Colonic mucosa (tissue), 4 donors: Measurements from ENCODE around the gene MADD. TPM values are rescaled to one million over a fixed set of nuclear protein-coding genes. Genes with fewer than 3 reads are reported as not detected.

Experiments used
- DNase-seq: peaks from one replicate; pipeline ENCODE4 v3.0.0-alpha.2; 2020
- H3K27ac ChIP-seq: fragments of 200-600 bp; one replicate; pipeline ENCODE4 v1.8.0; 2021
- H3K27me3 ChIP-seq: fragments of 200-600 bp; one replicate; pipeline ENCODE4 v1.8.0; 2021
- H3K36me3 ChIP-seq: fragments of 200-600 bp; one replicate; pipeline ENCODE4 v1.8.0; 2021
- H3K4me1 ChIP-seq: fragments of 200-600 bp; one replicate; pipeline ENCODE4 v1.8.0; 2021; ENCODE audit warnings: mild to moderate bottlenecking
- H3K4me3 ChIP-seq: fragments of 200-600 bp; one replicate; pipeline ENCODE4 v1.8.0; 2021
- H3K9ac ChIP-seq, 2 donors: one replicate each; pipeline ENCODE4 v1.7.0; 2013; ENCODE audit warnings: control low read depth in 2 of 2, low read depth in 2 of 2, low read length in 2 of 2
- H3K9me3 ChIP-seq: fragments of 200-600 bp; one replicate; pipeline ENCODE4 v1.8.0; 2021
- CTCF ChIP-seq: fragments of 200-600 bp; IDR thresholded peaks from one replicate; pipeline ENCODE4 v1.8.0; 2022; ENCODE audit warnings: antibody characterized with exemption, mild to moderate bottlenecking
- intact Hi-C: fragments of 100-400 bp; cut with DNase I; formaldehyde crosslinking; loops from one replicate; pipeline ENCODE4 v1.14.1; 2022
- total RNA-seq, 2 donors: library from RNA; stranded (reverse); fragmentation: NEBNext Ultra II Directional in 1 of 2; extraction: Animal tissue kit (Norgen Biotek cat#: 25700) in 1 of 2; gene quantifications; one replicate each; pipeline ENCODE4 v1.2.1, GENCODE V29; 2021
- donor health status: healthy.
- donor health status: DM: no; HTN: no; CAD: no.
- donor health status: DM: no; HTN: no; CAD: no.

MADD gene
- total RNA-seq, 2 donors from 2014 or later = 35.5 to 45.9 TPM

- intact Hi-C loops = no loop called here
Observed at GRCh38 chr11:47264119-47264518, 5.8 kb upstream of the MADD start.

GRCh38 chr11:47264521-47264920 is 5.4 kb upstream of the MADD start:
- intact Hi-C loops = no loop called here

More at GRCh38 chr11:47264119-47264518, 5.8 kb upstream of the MADD start:
- H3K9ac ChIP-seq = no peak overlapping the region
- no peak overlapping the region for H3K27ac ChIP-seq
- H3K27me3 ChIP-seq = no peaks in the 10 kb centered on the region
- peaks cover 15% of the 10 kb centered on the region for H3K4me1 ChIP-seq
- no peak for TF ChIP-seq CTCF
- H3K36me3 ChIP-seq = no peaks in the 10 kb centered on the region
- no peaks in the 10 kb centered on the region for H3K9me3 ChIP-seq
- H3K4me3 ChIP-seq = no peak overlapping the region
- DNase-seq = no peak

GRCh38 chr11:47267876-47268275 is 2.1 kb upstream of the MADD start:
- intact Hi-C loops = no loop called here
- Histone ChIP-seq H3K9ac (peak overlapping the region in 1 of 2 donors; percentile 14), H3K4me1 (peaks cover 24% of the 10 kb centered on the region)

More at GRCh38 chr11:47264521-47264920, 5.4 kb upstream of the MADD start:
- Histone ChIP-seq H3K36me3 (no peaks in the 10 kb centered on the region), H3K4me1 (peaks cover 15% of the 10 kb centered on the region), H3K9me3 (no peaks in the 10 kb centered on the region), H3K27ac (no peak overlapping the region), H3K4me3 (no peak overlapping the region), H3K27me3 (no peaks in the 10 kb centered on the region), H3K9ac (no peak overlapping the region)
- TF ChIP-seq CTCF = no peak
- no peak for DNase-seq

GRCh38 chr11:47268448-47269001 is 1.4 kb upstream of the MADD start:
- Histone ChIP-seq H3K9me3 (no peaks in the 10 kb centered on the region), H3K36me3 (no peaks in the 10 kb centered on the region), H3K27me3 (no peaks in the 10 kb centered on the region), H3K27ac (peak overlapping the region; percentile 95), H3K9ac (peak overlapping the region; percentile 14 to 87), H3K4me1 (peaks cover 24% of the 10 kb centered on the region), H3K4me3 (no peak overlapping the region)
- no peak for DNase-seq
- intact Hi-C loops = no loop called here
- no peak for TF ChIP-seq CTCF

More at GRCh38 chr11:47267876-47268275, 2.1 kb upstream of the MADD start:
- Histone ChIP-seq H3K36me3 (no peaks in the 10 kb centered on the region), H3K9me3 (no peaks in the 10 kb centered on the region), H3K27ac (peak overlapping the region; percentile 95), H3K27me3 (no peaks in the 10 kb centered on the region), H3K4me3 (no peak overlapping the region)
- no peak for DNase-seq
- TF ChIP-seq CTCF = no peak

- Histone ChIP-seq H3K9ac (peak overlapping the region; percentile 81 to 87), H3K4me1 (peaks cover 24% of the 10 kb centered on the region), H3K27ac (peak overlapping the region; percentile 95), H3K36me3 (no peaks in the 10 kb centered on the region), H3K9me3 (no peaks in the 10 kb centered on the region), H3K27me3 (no peaks in the 10 kb centered on the region), H3K4me3 (peak overlapping the region; percentile 72)
- TF ChIP-seq CTCF = peak; percentile 23
- intact Hi-C loops = no loop called here
- DNase-seq = peak; percentile 91
Observed at GRCh38 chr11:47269002-47269828, 718 bp upstream of the MADD start.
